Measurements from ENCODE around the gene CENPP.

Gene CENPP

GRCh38 chr9:92664394-92665152 is 338.8 kb downstream of the CENPP start:
- DNase-seq, result no peak

- no peak for DNase-seq
These were observed 340.1 kb downstream of the CENPP start for GRCh38 chr9:92665836-92666235.

GRCh38 chr9:92666236-92666635 is 340.5 kb downstream of the CENPP start:
- DNase-seq, result no peak

GRCh38 chr9:92666912-92667532 is 341.3 kb downstream of the CENPP start:
- DNase-seq, result no peak

- peak in 1 of 3 experiments; percentile 50 for DNase-seq
These were observed 343.2 kb downstream of the CENPP start for GRCh38 chr9:92668746-92669526.

GRCh38 chr9:92669527-92669889 is 343.8 kb downstream of the CENPP start:
- peak in 2 of 3 experiments; percentile 61 to 63 for DNase-seq
